Ishikawa (cell line): ENCODE results near the gene PSMA7.

Experiments used
- EP300 ChIP-seq: IDR thresholded peaks from 2 replicates; pipeline ENCODE4 v1.6.1; 2012; ENCODE audit warnings: borderline replicate concordance
- MAX ChIP-seq: IDR thresholded peaks from 2 replicates; pipeline ENCODE4 v1.6.1; 2012
- REST ChIP-seq: IDR thresholded peaks from 2 replicates; pipeline ENCODE4 v1.6.1; 2012; ENCODE audit warnings: low read depth, mild to moderate bottlenecking
- USF1 ChIP-seq: IDR thresholded peaks from 2 replicates; pipeline ENCODE4 v1.6.1; 2012

DNA sequence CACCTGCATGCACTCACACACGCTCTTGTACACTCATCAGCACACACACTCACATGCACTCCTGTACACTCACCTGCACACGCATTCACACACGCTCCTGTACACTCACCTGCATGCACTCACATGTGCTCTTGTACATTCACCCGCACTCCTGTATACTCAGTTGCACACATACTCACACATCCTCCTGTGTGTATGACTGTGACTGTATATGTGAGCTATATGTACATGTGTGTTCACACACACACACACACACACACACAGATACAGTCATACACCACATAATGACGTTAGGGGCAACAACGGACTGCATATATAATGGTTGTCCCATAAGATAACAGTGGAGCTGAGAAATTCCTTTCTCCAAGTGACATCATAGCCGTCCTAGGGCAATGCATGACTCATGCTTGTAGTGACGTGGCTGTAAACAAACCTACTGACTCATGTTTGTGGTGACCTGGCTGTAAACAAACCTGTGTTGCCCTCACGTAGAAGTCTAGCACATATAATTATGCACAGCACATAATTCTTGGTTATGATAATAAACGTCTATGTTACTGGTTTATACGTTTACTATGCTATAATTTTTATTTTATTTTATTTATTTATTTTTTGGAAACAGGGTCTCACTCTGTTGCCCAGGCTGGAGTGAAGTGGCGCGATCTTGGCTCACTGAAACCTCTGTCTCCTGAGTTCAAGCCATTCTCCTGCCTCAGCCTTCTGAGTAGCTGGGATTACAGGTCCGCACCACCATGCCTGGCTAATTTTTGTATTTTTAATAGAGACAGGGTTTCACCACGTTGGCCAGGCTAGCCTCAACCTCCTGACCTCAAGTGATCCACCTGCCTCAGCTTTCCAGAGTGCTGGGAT is 54.7 kb downstream of the PSMA7 start:
- TF ChIP-seq MAX, result no peak
- no peak for TF ChIP-seq USF1
- TF ChIP-seq REST, result no peak
- no peak for TF ChIP-seq EP300
